ENCODE results near the gene FHIT.

The FHIT gene

GRCh38 chr3:61269435-61269834 lies 18.2 kb upstream of the FHIT start:
- Histone ChIP-seq H3K27me3 (ENCODE audit: control insufficient read depth, insufficient read depth, low read length) (no peaks in the 10 kb centered on the region), H2AFZ (no peak overlapping the region), H3K27ac (no peak overlapping the region), H3K4me3 (ENCODE audit: low read depth, low read length) (no peak overlapping the region), H3K4me1 (peaks cover 9% of the 10 kb centered on the region), H3K4me2 (ENCODE audit: low read length) (no peak overlapping the region), H3K9ac (no peak overlapping the region), H3K9me3 (ENCODE audit: control insufficient read depth, low read length) (no peaks in the 10 kb centered on the region), H3K79me2 (no peaks in the 10 kb centered on the region), H3K36me3 (ENCODE audit: control insufficient read depth, insufficient read depth, low read length) (no peaks in the 10 kb centered on the region)
- no peak for TF ChIP-seq CTCF (IDR thresholded peaks at IDR 0.05)

- H3K27me3 ChIP-seq (ENCODE audit: control insufficient read depth, insufficient read depth, low read length): no peaks in the 10 kb centered on the region
- H2AFZ ChIP-seq: no peak overlapping the region
- H3K9ac ChIP-seq: no peak overlapping the region
- H3K4me2 ChIP-seq (ENCODE audit: low read length): no peak overlapping the region
- TF ChIP-seq CTCF (IDR thresholded peaks at IDR 0.05): no peak
- H3K79me2 ChIP-seq: no peaks in the 10 kb centered on the region
- no peaks in the 10 kb centered on the region for H3K9me3 ChIP-seq (ENCODE audit: control insufficient read depth, low read length)
- H3K4me1 ChIP-seq: peaks cover 13% of the 10 kb centered on the region
- no peak overlapping the region for H3K4me3 ChIP-seq (ENCODE audit: low read depth, low read length)
- H3K27ac ChIP-seq: no peak overlapping the region
- no peaks in the 10 kb centered on the region for H3K36me3 ChIP-seq (ENCODE audit: control insufficient read depth, insufficient read depth, low read length)
These were observed 17.4 kb upstream of the FHIT start for GRCh38 chr3:61268644-61269043.

GRCh38 chr3:61264281-61264680 lies 13.0 kb upstream of the FHIT start:
- Histone ChIP-seq H3K4me2 (ENCODE audit: low read length) (no peak overlapping the region), H3K9ac (no peak overlapping the region), H3K4me3 (ENCODE audit: low read depth, low read length) (no peak overlapping the region), H3K9me3 (ENCODE audit: control insufficient read depth, low read length) (no peaks in the 10 kb centered on the region), H2AFZ (peak overlapping the region; percentile 79), H3K79me2 (no peaks in the 10 kb centered on the region), H3K27ac (peak overlapping the region; percentile 78), H3K36me3 (ENCODE audit: control insufficient read depth, insufficient read depth, low read length) (no peaks in the 10 kb centered on the region), H3K4me1 (peaks cover 30% of the 10 kb centered on the region), H3K27me3 (ENCODE audit: control insufficient read depth, insufficient read depth, low read length) (no peaks in the 10 kb centered on the region)
- no peak for TF ChIP-seq CTCF (IDR thresholded peaks at IDR 0.05)

- Histone ChIP-seq H3K4me1 (peaks cover 22% of the 10 kb centered on the region), H3K27me3 (ENCODE audit: control insufficient read depth, insufficient read depth, low read length) (no peaks in the 10 kb centered on the region), H3K9me3 (ENCODE audit: control insufficient read depth, low read length) (no peaks in the 10 kb centered on the region), H3K79me2 (no peaks in the 10 kb centered on the region), H3K36me3 (ENCODE audit: control insufficient read depth, insufficient read depth, low read length) (no peaks in the 10 kb centered on the region), H3K4me3 (ENCODE audit: low read depth, low read length) (no peak overlapping the region), H3K9ac (no peak overlapping the region), H3K27ac (no peak overlapping the region), H2AFZ (no peak overlapping the region), H3K4me2 (ENCODE audit: low read length) (no peak overlapping the region)
- no peak for TF ChIP-seq CTCF (IDR thresholded peaks at IDR 0.05)
These were observed 5.9 kb upstream of the FHIT start for GRCh38 chr3:61257148-61257547.

GRCh38 chr3:61253756-61254155 lies 2.5 kb upstream of the FHIT start:
- Histone ChIP-seq H3K9ac (no peak overlapping the region), H3K79me2 (no peaks in the 10 kb centered on the region), H3K9me3 (ENCODE audit: control insufficient read depth, low read length) (no peaks in the 10 kb centered on the region), H3K27me3 (ENCODE audit: control insufficient read depth, insufficient read depth, low read length) (no peaks in the 10 kb centered on the region), H3K4me1 (peaks cover 24% of the 10 kb centered on the region), H2AFZ (peak overlapping the region; percentile 62), H3K27ac (peak overlapping the region; percentile 94), H3K4me2 (ENCODE audit: low read length) (no peak overlapping the region), H3K36me3 (ENCODE audit: control insufficient read depth, insufficient read depth, low read length) (no peaks in the 10 kb centered on the region), H3K4me3 (ENCODE audit: low read depth, low read length) (no peak overlapping the region)
- TF ChIP-seq CTCF (IDR thresholded peaks at IDR 0.05): no peak
